Right lobe of liver (tissue), 4 donors: ENCODE data around the gene SUMO2.

ENCODE experiments used
- POLR2A ChIP-seq: fragments of 450-650 bp; IDR thresholded peaks from one replicate; pipeline ENCODE4 v1.6.1; 2017; ENCODE audit warnings: antibody characterized with exemption, mild to moderate bottlenecking
- TF ChIP-seq, protein P1 (sequence below), 4 donors: fragments of 200-600 bp in 3 of 4; fragments of 450-650 bp in 1 of 4; IDR thresholded peaks; one replicate each; pipeline versions ENCODE4 v1.5.1 to v1.8.0; 2016 to 2022; ENCODE audit warnings: antibody characterized with exemption in 4 of 4, mild to moderate bottlenecking in 2 of 4
- donor health status: DM: no; HTN: no; CAD: no.
- donor health status: DM: no; HTN: no; CAD: no.
- donor health status: DM: no; HTN: yes; CAD: no.

GRCh38 chr17:75135946-75136345, 46.8 kb downstream of the SUMO2 start:
- TF ChIP-seq, protein P1, sequence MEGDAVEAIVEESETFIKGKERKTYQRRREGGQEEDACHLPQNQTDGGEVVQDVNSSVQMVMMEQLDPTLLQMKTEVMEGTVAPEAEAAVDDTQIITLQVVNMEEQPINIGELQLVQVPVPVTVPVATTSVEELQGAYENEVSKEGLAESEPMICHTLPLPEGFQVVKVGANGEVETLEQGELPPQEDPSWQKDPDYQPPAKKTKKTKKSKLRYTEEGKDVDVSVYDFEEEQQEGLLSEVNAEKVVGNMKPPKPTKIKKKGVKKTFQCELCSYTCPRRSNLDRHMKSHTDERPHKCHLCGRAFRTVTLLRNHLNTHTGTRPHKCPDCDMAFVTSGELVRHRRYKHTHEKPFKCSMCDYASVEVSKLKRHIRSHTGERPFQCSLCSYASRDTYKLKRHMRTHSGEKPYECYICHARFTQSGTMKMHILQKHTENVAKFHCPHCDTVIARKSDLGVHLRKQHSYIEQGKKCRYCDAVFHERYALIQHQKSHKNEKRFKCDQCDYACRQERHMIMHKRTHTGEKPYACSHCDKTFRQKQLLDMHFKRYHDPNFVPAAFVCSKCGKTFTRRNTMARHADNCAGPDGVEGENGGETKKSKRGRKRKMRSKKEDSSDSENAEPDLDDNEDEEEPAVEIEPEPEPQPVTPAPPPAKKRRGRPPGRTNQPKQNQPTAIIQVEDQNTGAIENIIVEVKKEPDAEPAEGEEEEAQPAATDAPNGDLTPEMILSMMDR (IDR thresholded peaks at IDR 0.05), result no peak
- TF ChIP-seq POLR2A, result no peak
